HCT116 (cell line): ENCODE results near the gene KNTC1. TPM values are rescaled to one million over a fixed set of nuclear protein-coding genes. Genes with fewer than 3 reads are reported as not detected.

Experiments used
- ATAC-seq: fragments of 200-7000 bp; cut with Tn5 transposase; 2 replicates; pipeline ENCODE4 v1.9.1; 2020; ENCODE audit warnings: mild to moderate bottlenecking, moderate library complexity
- BruUV-seq: library from RNA; stranded (reverse); fragments of 400-500 nt; replicated peaks from 2 replicates; lab custom pipeline; 2021; lab: Mats Ljungman, UMichigan
- CTCF ChIA-PET: fragments of 300-600 bp; sonication (Branson Sonifier 250); formaldehyde crosslinking; loops from one replicate; lab custom pipeline; 2021; ENCODE audit warnings: antibody characterized with exemption; lab: Charles Lee
- POLR2A ChIA-PET: fragments of 300-600, 350-600 bp; sonication (Branson Sonifier 250); formaldehyde crosslinking; loops from one replicate; lab custom pipeline; 2021; ENCODE audit warnings: antibody characterized with exemption; lab: Charles Lee
- RAD21 ChIA-PET, 2 experiments: fragments of 300-600 bp; sonication (Branson Sonifier 250); formaldehyde crosslinking; loops; one replicate each; lab custom pipeline; 2023; ENCODE audit warnings: low total read pairs in 2 of 2; ENCODE audit not compliant: uncharacterized antibody in 2 of 2, unreplicated experiment in 2 of 2, low non-redundant PET in 1 of 2; lab: Charles Lee
- DNase-seq: peaks from one replicate; pipeline ENCODE4 v3.0.0-alpha.2; 2010; ENCODE audit warnings: low read depth, low spot score
- H2AFZ ChIP-seq: fragments of 200-600 bp; shearing (Covaris generic), sonication (generic); 2 replicates; pipeline ENCODE4 v1.6.1; 2017; ENCODE audit warnings: low read depth, mixed run types, mixed read lengths, antibody characterized with exemption, low read length; ENCODE audit not compliant: poor library complexity, severe bottlenecking
- H3K27ac ChIP-seq: 2 replicates; pipeline ENCODE4 v1.5.1; 2012; ENCODE audit warnings: low read depth, low read length
- H3K27me3 ChIP-seq: fragments of 200-600 bp; sonication (generic); 2 replicates; pipeline ENCODE4 v1.6.1; 2016; ENCODE audit warnings: mixed run types, low read length, mixed read lengths; ENCODE audit not compliant: insufficient read depth
- H3K36me3 ChIP-seq, 2 experiments: fragments of 200-500 bp in 1 of 2; fragments of 200-600 bp in 1 of 2; sonication (Bioruptor generic) in 1 of 2; sonication (generic) in 1 of 2; 2 replicates each; pipeline versions ENCODE4 v1.5.1 to v1.6.1; 2014 to 2016; ENCODE audit warnings: low read length in 2 of 2, inconsistent platforms in 1 of 2, mixed read lengths in 1 of 2, mixed run types in 1 of 2; ENCODE audit not compliant: insufficient read depth in 2 of 2, control insufficient read depth in 1 of 2
- H3K4me1 ChIP-seq, 2 experiments: fragments of 200-600 bp in 1 of 2; sonication (generic) in 1 of 2; 2 replicates each; pipeline versions ENCODE4 v1.5.1 to v1.6.1; 2012 to 2017; ENCODE audit warnings: low read length in 2 of 2, inconsistent platforms in 1 of 2, mild to moderate bottlenecking in 1 of 2, mixed read lengths in 1 of 2, mixed run types in 1 of 2, moderate library complexity in 1 of 2; ENCODE audit not compliant: insufficient read depth in 2 of 2, control insufficient read depth in 1 of 2
- H3K4me2 ChIP-seq: fragments of 200-600 bp; sonication (generic); 2 replicates; pipeline ENCODE4 v1.6.1; 2017; ENCODE audit warnings: mixed run types, low read length, mixed read lengths
- H3K4me3 ChIP-seq, 2 experiments: fragments of 200-600 bp in 1 of 2; sonication (generic) in 1 of 2; replicated peaks in 1 of 2; 2 replicates each; pipeline ENCODE4 v1.5.1; 2011 to 2016; ENCODE audit warnings: low read length in 2 of 2, control low read depth in 1 of 2, low read depth in 1 of 2, mild to moderate bottlenecking in 1 of 2, mixed read lengths in 1 of 2, mixed run types in 1 of 2
- H3K79me2 ChIP-seq: fragments of 200-600 bp; sonication (generic); 2 replicates; pipeline ENCODE4 v1.6.1; 2017; ENCODE audit warnings: mild to moderate bottlenecking, mixed run types, low read length, moderate library complexity, mixed read lengths; ENCODE audit not compliant: insufficient read depth
- H3K9ac ChIP-seq: fragments of 200-600 bp; sonication (generic); 2 replicates; pipeline ENCODE4 v1.6.1; 2016; ENCODE audit warnings: low read length, mixed read lengths
- H3K9me2 ChIP-seq: fragments of 200-600 bp; sonication (generic), shearing (Covaris generic); 2 replicates; pipeline ENCODE4 v1.6.1; 2017; ENCODE audit warnings: mixed run types, mild to moderate bottlenecking, moderate library complexity; ENCODE audit not compliant: insufficient read depth
- H3K9me3 ChIP-seq, 2 experiments: fragments of 200-500 bp in 1 of 2; fragments of 200-600 bp in 1 of 2; sonication (Bioruptor generic) in 1 of 2; sonication (generic) in 1 of 2; 2 replicates each; pipeline ENCODE4 v1.6.1; 2014 to 2017; ENCODE audit warnings: low read length in 2 of 2, mixed read lengths in 2 of 2, inconsistent platforms in 1 of 2, low read depth in 1 of 2, mild to moderate bottlenecking in 1 of 2, mixed run types in 1 of 2, moderate library complexity in 1 of 2; ENCODE audit not compliant: control insufficient read depth in 1 of 2, insufficient read depth in 1 of 2
- H4K20me1 ChIP-seq: fragments of 200-600 bp; sonication (generic), shearing (Covaris generic); 2 replicates; pipeline ENCODE4 v1.6.1; 2017; ENCODE audit warnings: mixed run types, mild to moderate bottlenecking, moderate library complexity; ENCODE audit not compliant: insufficient read depth
- CBX3 ChIP-seq: IDR thresholded peaks from 2 replicates; pipeline ENCODE4 v1.6.1; 2012; ENCODE audit warnings: low read depth
- CEBPB ChIP-seq: IDR thresholded peaks from 2 replicates; pipeline ENCODE4 v1.6.1; 2012; ENCODE audit warnings: low read depth
- CTCF ChIP-seq, 3 experiments: fragments of 200-600 bp in 1 of 3; sonication (generic) in 1 of 3; IDR thresholded peaks in 2 of 3; conservative IDR thresholded peaks in 1 of 3; 2 replicates each; pipeline ENCODE4 v1.5.1; 2012 to 2017; ENCODE audit warnings: low read depth in 2 of 3, low read length in 2 of 3, antibody characterized with exemption in 1 of 3, borderline replicate concordance in 1 of 3, control low read depth in 1 of 3, mild to moderate bottlenecking in 1 of 3, mixed read lengths in 1 of 3, mixed run types in 1 of 3, moderate library complexity in 1 of 3; ENCODE audit not compliant: insufficient read depth in 1 of 3
- EZH2 ChIP-seq: fragments of 200-600 bp; sonication (generic); IDR thresholded peaks from 2 replicates; pipeline ENCODE4 v1.6.1; 2017; ENCODE audit warnings: antibody characterized with exemption, mixed run types
- EZH2phosphoT487 ChIP-seq: fragments of 200-600 bp; IDR thresholded peaks from 2 replicates; pipeline ENCODE4 v1.6.1; 2018; ENCODE audit warnings: antibody characterized with exemption, borderline replicate concordance
- FOSL1 ChIP-seq: IDR thresholded peaks from 2 replicates; pipeline ENCODE4 v1.6.1; 2012; ENCODE audit warnings: low read depth
- JUND ChIP-seq: IDR thresholded peaks from 2 replicates; pipeline ENCODE4 v1.6.1; 2012
- POLR2A ChIP-seq: IDR thresholded peaks from 2 replicates; pipeline ENCODE4 v1.7.0; 2011; ENCODE audit warnings: borderline replicate concordance; ENCODE audit not compliant: insufficient read depth, insufficient read length; ENCODE audit errors: extremely low read depth
- POLR2AphosphoS5 ChIP-seq: IDR thresholded peaks from 2 replicates; pipeline ENCODE4 v1.6.1; 2011; ENCODE audit warnings: mild to moderate bottlenecking, low read depth, low read length, moderate library complexity
- RAD21 ChIP-seq: IDR thresholded peaks from 2 replicates; pipeline ENCODE4 v1.6.1; 2012; ENCODE audit warnings: low read depth, mild to moderate bottlenecking
- SIN3A ChIP-seq: IDR thresholded peaks from 2 replicates; pipeline ENCODE4 v1.6.1; 2012; ENCODE audit warnings: low read depth
- SP1 ChIP-seq: IDR thresholded peaks from 2 replicates; pipeline ENCODE4 v1.6.1; 2012; ENCODE audit warnings: low read depth
- SRF ChIP-seq: IDR thresholded peaks from 2 replicates; pipeline ENCODE4 v1.6.1; 2012; ENCODE audit warnings: low read depth
- TCF7L2 ChIP-seq: IDR thresholded peaks from 2 replicates; pipeline ENCODE4 v1.7.0; 2011; ENCODE audit warnings: borderline replicate concordance, inconsistent platforms; ENCODE audit not compliant: insufficient read depth, insufficient read length; ENCODE audit errors: extremely low read depth
- YY1 ChIP-seq: IDR thresholded peaks from 2 replicates; pipeline ENCODE4 v1.6.1; 2011; ENCODE audit warnings: low read length, low read depth, moderate library complexity, mild to moderate bottlenecking; ENCODE audit not compliant: insufficient replicate concordance; ENCODE audit errors: extremely low read depth
- intact Hi-C: fragments of 100-400 bp; cut with micrococcal nuclease; formaldehyde crosslinking; loops from 2 replicates; pipeline ENCODE4 v1.10.0; 2022
- total RNA-seq: library from RNA; stranded (reverse); gene quantifications from one replicate; pipeline ENCODE4 v1.2.1, GENCODE V29; 2021; ENCODE audit not compliant: unreplicated experiment
- TF ChIP-seq, protein P1 (sequence below): IDR thresholded peaks from 2 replicates; pipeline ENCODE4 v1.6.1; 2012; ENCODE audit warnings: low read depth
- TF ChIP-seq, protein P2 (sequence below): IDR thresholded peaks from 2 replicates; pipeline ENCODE4 v1.6.1; 2011; ENCODE audit warnings: mild to moderate bottlenecking, low read length, moderate library complexity; ENCODE audit not compliant: insufficient replicate concordance; ENCODE audit errors: extremely low read depth
- TF ChIP-seq, protein P3 (sequence below): IDR thresholded peaks from 2 replicates; pipeline ENCODE4 v1.6.1; 2012

Gene KNTC1
- total RNA-seq, 1 experiment from 2014 or later = 70.2 TPM

DNA sequence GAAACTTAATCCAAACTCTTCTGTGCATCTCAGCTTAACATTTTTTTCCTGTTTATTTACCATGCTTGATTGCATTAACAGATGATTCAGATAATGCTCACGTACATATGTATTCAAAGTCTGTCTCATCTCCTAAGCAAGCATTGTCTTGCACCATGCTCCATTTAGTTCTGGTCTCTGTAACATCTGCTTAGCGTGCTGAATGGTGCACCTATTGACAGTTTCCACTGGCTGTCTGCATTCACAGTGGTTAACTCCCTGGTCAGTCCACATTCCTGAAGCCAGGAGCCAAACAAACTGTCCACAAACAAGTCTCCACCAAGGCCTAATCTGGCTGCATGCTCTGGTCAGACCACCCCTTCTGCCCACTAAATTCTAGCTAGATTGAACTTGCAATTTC is 83.9 kb downstream of the KNTC1 start:
- no TSS peak for BruUV-seq
- CTCF ChIA-PET = no interaction called here
- Histone ChIP-seq H2AFZ (no peak overlapping the region), H4K20me1 (no peaks in the 10 kb centered on the region), H3K27me3 (no peaks in the 10 kb centered on the region), H3K4me1 (no peaks in the 10 kb centered on the region), H3K4me3 (no peak overlapping the region), H3K27ac (no peak overlapping the region), H3K36me3 (peaks cover 24 to 52% of the 10 kb centered on the region in 2 experiments), H3K9me2 (no peaks in the 10 kb centered on the region), H3K9ac (no peak overlapping the region), H3K79me2 (no peaks in the 10 kb centered on the region), H3K9me3 (no peaks in the 10 kb centered on the region), H3K4me2 (no peak overlapping the region)
- DNase-seq = no peak
- ATAC-seq = no peak
- POLR2A ChIA-PET = no interaction called here
- TF ChIP-seq TCF7L2 (no peak), EZH2 (no peak), SIN3A (no peak), JUND (no peak), CEBPB (no peak), EZH2phosphoT487 (no peak), POLR2AphosphoS5 (no peak), POLR2A (no peak), CTCF (IDR thresholded peaks at IDR 0.05 in 2 of 3, conservative IDR thresholded peaks at IDR 0.05 in 1 of 3; ENCODE audit: borderline replicate concordance in 1 of 3, insufficient read depth in 1 of 3, low read depth in 2 of 3, low read length in 2 of 3) (no peak), YY1 (no peak), FOSL1 (no peak), SP1 (no peak), CBX3 (no peak), SRF (no peak), RAD21 (no peak)
- TF ChIP-seq, protein P1, sequence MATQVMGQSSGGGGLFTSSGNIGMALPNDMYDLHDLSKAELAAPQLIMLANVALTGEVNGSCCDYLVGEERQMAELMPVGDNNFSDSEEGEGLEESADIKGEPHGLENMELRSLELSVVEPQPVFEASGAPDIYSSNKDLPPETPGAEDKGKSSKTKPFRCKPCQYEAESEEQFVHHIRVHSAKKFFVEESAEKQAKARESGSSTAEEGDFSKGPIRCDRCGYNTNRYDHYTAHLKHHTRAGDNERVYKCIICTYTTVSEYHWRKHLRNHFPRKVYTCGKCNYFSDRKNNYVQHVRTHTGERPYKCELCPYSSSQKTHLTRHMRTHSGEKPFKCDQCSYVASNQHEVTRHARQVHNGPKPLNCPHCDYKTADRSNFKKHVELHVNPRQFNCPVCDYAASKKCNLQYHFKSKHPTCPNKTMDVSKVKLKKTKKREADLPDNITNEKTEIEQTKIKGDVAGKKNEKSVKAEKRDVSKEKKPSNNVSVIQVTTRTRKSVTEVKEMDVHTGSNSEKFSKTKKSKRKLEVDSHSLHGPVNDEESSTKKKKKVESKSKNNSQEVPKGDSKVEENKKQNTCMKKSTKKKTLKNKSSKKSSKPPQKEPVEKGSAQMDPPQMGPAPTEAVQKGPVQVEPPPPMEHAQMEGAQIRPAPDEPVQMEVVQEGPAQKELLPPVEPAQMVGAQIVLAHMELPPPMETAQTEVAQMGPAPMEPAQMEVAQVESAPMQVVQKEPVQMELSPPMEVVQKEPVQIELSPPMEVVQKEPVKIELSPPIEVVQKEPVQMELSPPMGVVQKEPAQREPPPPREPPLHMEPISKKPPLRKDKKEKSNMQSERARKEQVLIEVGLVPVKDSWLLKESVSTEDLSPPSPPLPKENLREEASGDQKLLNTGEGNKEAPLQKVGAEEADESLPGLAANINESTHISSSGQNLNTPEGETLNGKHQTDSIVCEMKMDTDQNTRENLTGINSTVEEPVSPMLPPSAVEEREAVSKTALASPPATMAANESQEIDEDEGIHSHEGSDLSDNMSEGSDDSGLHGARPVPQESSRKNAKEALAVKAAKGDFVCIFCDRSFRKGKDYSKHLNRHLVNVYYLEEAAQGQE = no peak
- TF ChIP-seq, protein P2, sequence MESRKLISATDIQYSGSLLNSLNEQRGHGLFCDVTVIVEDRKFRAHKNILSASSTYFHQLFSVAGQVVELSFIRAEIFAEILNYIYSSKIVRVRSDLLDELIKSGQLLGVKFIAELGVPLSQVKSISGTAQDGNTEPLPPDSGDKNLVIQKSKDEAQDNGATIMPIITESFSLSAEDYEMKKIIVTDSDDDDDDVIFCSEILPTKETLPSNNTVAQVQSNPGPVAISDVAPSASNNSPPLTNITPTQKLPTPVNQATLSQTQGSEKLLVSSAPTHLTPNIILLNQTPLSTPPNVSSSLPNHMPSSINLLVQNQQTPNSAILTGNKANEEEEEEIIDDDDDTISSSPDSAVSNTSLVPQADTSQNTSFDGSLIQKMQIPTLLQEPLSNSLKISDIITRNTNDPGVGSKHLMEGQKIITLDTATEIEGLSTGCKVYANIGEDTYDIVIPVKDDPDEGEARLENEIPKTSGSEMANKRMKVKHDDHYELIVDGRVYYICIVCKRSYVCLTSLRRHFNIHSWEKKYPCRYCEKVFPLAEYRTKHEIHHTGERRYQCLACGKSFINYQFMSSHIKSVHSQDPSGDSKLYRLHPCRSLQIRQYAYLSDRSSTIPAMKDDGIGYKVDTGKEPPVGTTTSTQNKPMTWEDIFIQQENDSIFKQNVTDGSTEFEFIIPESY = no peak
- TF ChIP-seq, protein P3, sequence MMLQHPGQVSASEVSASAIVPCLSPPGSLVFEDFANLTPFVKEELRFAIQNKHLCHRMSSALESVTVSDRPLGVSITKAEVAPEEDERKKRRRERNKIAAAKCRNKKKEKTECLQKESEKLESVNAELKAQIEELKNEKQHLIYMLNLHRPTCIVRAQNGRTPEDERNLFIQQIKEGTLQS = no peak
- RAD21 ChIA-PET = no interaction called here
- intact Hi-C loops = no loop called here
